WERI-Rb-1 (cell line): ENCODE results near the gene SYNDIG1.

Experiments used
- DNase-seq: peaks from one replicate; pipeline ENCODE4 v3.0.0-alpha.2; 2020
- H3K27ac ChIP-seq: fragments of 250-450 bp; sonication (Bioruptor Pico); 2 replicates; pipeline ENCODE4 v1.5.1; 2020; ENCODE audit warnings: mild to moderate bottlenecking, moderate library complexity
- H3K27me3 ChIP-seq: fragments of 250-450 bp; sonication (Bioruptor Pico); 2 replicates; pipeline ENCODE4 v1.5.1; 2021; ENCODE audit warnings: mild to moderate bottlenecking, low read depth, moderate library complexity; ENCODE audit not compliant: insufficient read depth, severe bottlenecking
- H3K36me3 ChIP-seq: fragments of 250-450 bp; sonication (Bioruptor Pico); 2 replicates; pipeline ENCODE4 v1.5.1; 2020; ENCODE audit warnings: mild to moderate bottlenecking, moderate library complexity
- H3K4me3 ChIP-seq: 2 replicates; pipeline ENCODE4 v1.5.1; 2011; ENCODE audit warnings: low read depth, mild to moderate bottlenecking, control low read depth, low read length
- H3K9me3 ChIP-seq: fragments of 250-450 bp; sonication (Bioruptor Pico); 2 replicates; pipeline ENCODE4 v1.5.1; 2021; ENCODE audit warnings: mild to moderate bottlenecking, moderate library complexity; ENCODE audit not compliant: severe bottlenecking
- CTCF ChIP-seq: IDR thresholded peaks from 2 replicates; pipeline ENCODE4 v1.5.1; 2011; ENCODE audit warnings: low read depth, mild to moderate bottlenecking, control low read depth, inconsistent platforms, low read length

The SYNDIG1 gene

GRCh38 chr20:24547967-24548366 lies 78.5 kb downstream of the SYNDIG1 start:
- TF ChIP-seq CTCF = no peak

GRCh38 chr20:24559114-24559732 lies 89.8 kb downstream of the SYNDIG1 start:
- no peak for TF ChIP-seq CTCF
- Histone ChIP-seq H3K36me3 (peaks cover 5% of the 10 kb centered on the region), H3K27ac (no peak overlapping the region), H3K4me3 (no peak overlapping the region), H3K27me3 (no peaks in the 10 kb centered on the region), H3K9me3 (no peaks in the 10 kb centered on the region)
- no peak for DNase-seq

More at GRCh38 chr20:24547967-24548366, 78.5 kb downstream of the SYNDIG1 start:
- no peak for DNase-seq
- H3K4me3 ChIP-seq = no peak overlapping the region
- peaks cover 3% of the 10 kb centered on the region for H3K9me3 ChIP-seq
- peaks cover 46% of the 10 kb centered on the region for H3K36me3 ChIP-seq
- no peak overlapping the region for H3K27ac ChIP-seq
- no peaks in the 10 kb centered on the region for H3K27me3 ChIP-seq

GRCh38 chr20:24560571-24561491 lies 91.4 kb downstream of the SYNDIG1 start:
- no peaks in the 10 kb centered on the region for H3K27me3 ChIP-seq
- no peak overlapping the region for H3K27ac ChIP-seq
- no peak for TF ChIP-seq CTCF
- no peak overlapping the region for H3K4me3 ChIP-seq
- no peak for DNase-seq
- no peaks in the 10 kb centered on the region for H3K9me3 ChIP-seq
- H3K36me3 ChIP-seq = peaks cover 17% of the 10 kb centered on the region

- TF ChIP-seq CTCF = no peak
- DNase-seq = no peak
- Histone ChIP-seq H3K4me3 (no peak overlapping the region), H3K36me3 (peaks cover 17% of the 10 kb centered on the region), H3K27ac (no peak overlapping the region), H3K9me3 (no peaks in the 10 kb centered on the region), H3K27me3 (no peaks in the 10 kb centered on the region)
These were observed 96.5 kb downstream of the SYNDIG1 start for GRCh38 chr20:24565835-24566351.

- Histone ChIP-seq H3K4me3 (no peak overlapping the region), H3K27me3 (no peaks in the 10 kb centered on the region), H3K9me3 (no peaks in the 10 kb centered on the region), H3K36me3 (peaks cover 17% of the 10 kb centered on the region), H3K27ac (no peak overlapping the region)
- no peak for TF ChIP-seq CTCF
- DNase-seq = no peak
These were observed 97.2 kb downstream of the SYNDIG1 start for GRCh38 chr20:24566656-24567055.
